Stimulated activated CD4-positive, alpha-beta T cell treated with anti-CD3 and anti-CD28 coated beads, TNF-alpha, amount 100 ng/mL, for 4 hours (primary cell): ENCODE measurements around the gene GRM5.
A peak's percentile ranks its signal among the peaks of the same experiment; 100 is the strongest.
"Not testable (repeated sequence)": the region's sequence is repeated elsewhere in the genome, so short reads cannot be mapped to it uniquely, and the experiment has no call there.

Source experiments
- DNase-seq, 3 experiments: peaks; one replicate each; pipeline ENCODE4 v3.0.0-alpha.2; 2020; ENCODE audit warnings: low read depth in 3 of 3

GRM5 gene

GRCh38 chr11:88543902-88544655 is 521.7 kb downstream of the GRM5 start:
- DNase-seq: peak; percentile 34 to 60 (median 57)

GRCh38 chr11:88541006-88541405 is 524.8 kb downstream of the GRM5 start:
- no peak for DNase-seq

GRCh38 chr11:88538098-88538497 is 527.7 kb downstream of the GRM5 start:
- DNase-seq: no peak

- no peak for DNase-seq
Measured at GRCh38 chr11:88537613-88538012, 528.2 kb downstream of the GRM5 start.

- DNase-seq: no peak
Measured at GRCh38 chr11:88536616-88537265, 529.0 kb downstream of the GRM5 start.

- no peak for DNase-seq
Measured at GRCh38 chr11:88535916-88536547, 529.8 kb downstream of the GRM5 start.

GRCh38 chr11:88535266-88535665 is 530.5 kb downstream of the GRM5 start:
- no peak for DNase-seq

GRCh38 chr11:88534706-88535105 is 531.1 kb downstream of the GRM5 start:
- DNase-seq: not testable (repeated sequence)

- no peak for DNase-seq
Measured at GRCh38 chr11:88534185-88534584, 531.6 kb downstream of the GRM5 start.

- DNase-seq: no peak
Measured at GRCh38 chr11:88533001-88533400, 532.8 kb downstream of the GRM5 start.

- DNase-seq: no peak
Measured at GRCh38 chr11:88531831-88532230, 534.0 kb downstream of the GRM5 start.

GRCh38 chr11:88529426-88529825 is 536.4 kb downstream of the GRM5 start:
- DNase-seq: no peak

GRCh38 chr11:88523386-88524071 is 542.3 kb downstream of the GRM5 start:
- no peak for DNase-seq

- DNase-seq: no peak
Measured at GRCh38 chr11:88522624-88523385, 543.0 kb downstream of the GRM5 start.

GRCh38 chr11:88521799-88522201 is 544.0 kb downstream of the GRM5 start:
- DNase-seq: no peak

- no peak for DNase-seq
Measured at GRCh38 chr11:88521399-88521798, 544.4 kb downstream of the GRM5 start.

- no peak for DNase-seq
Measured at GRCh38 chr11:88520391-88520790, 545.4 kb downstream of the GRM5 start.

- no peak for DNase-seq
Measured at GRCh38 chr11:88515002-88515401, 550.8 kb downstream of the GRM5 start.

GRCh38 chr11:88511006-88511405 is 554.8 kb downstream of the GRM5 start:
- no peak for DNase-seq

- DNase-seq: no peak
Measured at GRCh38 chr11:88508759-88509581, 556.8 kb downstream of the GRM5 start.

GRCh38 chr11:88508418-88508758 is 557.4 kb downstream of the GRM5 start:
- no peak for DNase-seq
